ENCODE measurements around the gene TANGO2.

TANGO2 gene, protein sequence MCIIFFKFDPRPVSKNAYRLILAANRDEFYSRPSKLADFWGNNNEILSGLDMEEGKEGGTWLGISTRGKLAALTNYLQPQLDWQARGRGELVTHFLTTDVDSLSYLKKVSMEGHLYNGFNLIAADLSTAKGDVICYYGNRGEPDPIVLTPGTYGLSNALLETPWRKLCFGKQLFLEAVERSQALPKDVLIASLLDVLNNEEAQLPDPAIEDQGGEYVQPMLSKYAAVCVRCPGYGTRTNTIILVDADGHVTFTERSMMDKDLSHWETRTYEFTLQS

GRCh38 chr22:20020533-20021195, at the start of gene TANGO2:
Gene TANGO2, plus strand, starts transcription at chr22:20021110. Its CDS starts 15,689 bp downstream, at chr22:20036799.
- peak; percentile 98 for DNase-seq (ENCODE audit: low spot score)

GRCh38 chr22:19971276-19972124, 49.4 kb upstream of the TANGO2 start:
- DNase-seq (ENCODE audit: low spot score) = no peak

DNA sequence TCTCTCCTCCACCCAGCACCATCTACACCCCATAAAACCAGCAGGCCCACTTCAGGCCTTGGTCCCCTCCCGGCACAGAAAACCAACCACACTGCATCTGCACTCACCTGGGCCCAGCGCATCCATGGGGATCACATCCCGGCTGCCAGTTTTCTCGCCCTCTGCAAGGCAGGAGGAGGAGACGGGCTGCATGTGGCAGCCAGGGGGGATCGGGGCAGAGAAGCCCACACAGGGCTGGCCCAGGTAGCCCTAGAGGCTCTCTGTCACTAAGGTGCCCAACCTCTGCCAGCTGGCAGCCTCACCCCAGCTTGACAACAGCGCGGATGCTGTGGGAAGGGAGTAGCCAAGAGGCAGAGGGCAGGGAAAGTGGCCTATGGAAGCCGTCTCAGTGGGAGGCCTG, 48.7 kb upstream of the TANGO2 start:
- DNase-seq (ENCODE audit: low spot score) = no peak

- no peak for DNase-seq (ENCODE audit: low spot score)
Observed at GRCh38 chr22:19972652-19973550, 48.0 kb upstream of the TANGO2 start.

DNA sequence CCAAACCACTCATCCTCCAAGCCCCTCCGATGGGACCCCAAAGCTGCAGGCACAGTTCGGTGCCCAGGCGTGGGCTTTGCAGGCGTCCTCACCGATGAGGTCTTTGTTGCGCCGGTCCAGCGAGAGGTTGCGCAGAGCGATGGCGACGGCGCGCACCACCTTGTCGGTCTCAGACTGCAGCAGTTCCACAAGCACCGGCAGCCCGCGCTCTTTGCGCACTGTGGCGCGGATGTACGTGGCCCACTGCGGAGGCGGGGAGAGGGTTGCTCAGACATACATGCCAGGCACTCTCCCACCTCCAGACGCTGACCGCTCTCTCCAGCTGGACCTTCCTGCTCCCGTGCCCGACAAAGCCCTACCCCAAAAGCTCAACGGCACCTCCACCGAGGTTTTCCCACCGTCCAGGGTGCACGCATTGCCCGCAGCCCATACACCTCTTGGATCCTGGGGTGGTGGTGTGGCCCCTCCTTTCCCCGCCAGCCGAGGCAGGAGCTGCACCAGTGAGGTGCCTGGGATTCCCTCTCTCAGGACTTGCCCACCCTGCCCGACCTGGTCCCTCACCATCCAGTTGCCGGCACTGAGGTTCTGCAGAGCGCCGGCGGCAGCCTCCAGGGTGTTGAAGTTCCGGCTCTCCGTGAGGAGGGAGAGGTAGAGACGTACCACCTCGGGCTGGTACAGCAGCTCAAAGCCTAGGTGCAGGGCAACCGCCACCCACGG, 47.2 kb upstream of the TANGO2 start:
- DNase-seq (ENCODE audit: low spot score) = no peak

GRCh38 chr22:19974268-19974861, 46.5 kb upstream of the TANGO2 start:
- DNase-seq (ENCODE audit: low spot score) = peak; percentile 92

GRCh38 chr22:19974935-19975706, 45.8 kb upstream of the TANGO2 start:
- no peak for DNase-seq (ENCODE audit: low spot score)

DNA sequence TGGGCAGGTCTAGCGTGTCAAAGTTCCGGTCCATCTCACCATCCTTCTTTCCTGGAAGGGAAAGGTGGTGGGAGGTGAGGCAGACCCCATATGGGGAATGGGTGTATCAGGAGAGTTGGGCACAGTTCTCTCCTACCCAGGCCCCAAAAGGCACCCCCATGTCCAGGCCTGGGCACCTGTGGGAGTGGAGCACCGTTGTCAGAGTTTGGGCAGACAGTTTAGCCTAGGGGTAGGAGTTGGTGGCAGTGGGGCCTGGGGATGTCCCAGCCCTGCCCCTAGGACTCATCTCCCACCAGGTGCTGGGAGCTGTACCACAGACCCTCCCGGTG, 45.2 kb upstream of the TANGO2 start:
- DNase-seq (ENCODE audit: low spot score) = no peak

GRCh38 chr22:19976671-19977070, 44.2 kb upstream of the TANGO2 start:
- no peak for DNase-seq (ENCODE audit: low spot score)

DNA sequence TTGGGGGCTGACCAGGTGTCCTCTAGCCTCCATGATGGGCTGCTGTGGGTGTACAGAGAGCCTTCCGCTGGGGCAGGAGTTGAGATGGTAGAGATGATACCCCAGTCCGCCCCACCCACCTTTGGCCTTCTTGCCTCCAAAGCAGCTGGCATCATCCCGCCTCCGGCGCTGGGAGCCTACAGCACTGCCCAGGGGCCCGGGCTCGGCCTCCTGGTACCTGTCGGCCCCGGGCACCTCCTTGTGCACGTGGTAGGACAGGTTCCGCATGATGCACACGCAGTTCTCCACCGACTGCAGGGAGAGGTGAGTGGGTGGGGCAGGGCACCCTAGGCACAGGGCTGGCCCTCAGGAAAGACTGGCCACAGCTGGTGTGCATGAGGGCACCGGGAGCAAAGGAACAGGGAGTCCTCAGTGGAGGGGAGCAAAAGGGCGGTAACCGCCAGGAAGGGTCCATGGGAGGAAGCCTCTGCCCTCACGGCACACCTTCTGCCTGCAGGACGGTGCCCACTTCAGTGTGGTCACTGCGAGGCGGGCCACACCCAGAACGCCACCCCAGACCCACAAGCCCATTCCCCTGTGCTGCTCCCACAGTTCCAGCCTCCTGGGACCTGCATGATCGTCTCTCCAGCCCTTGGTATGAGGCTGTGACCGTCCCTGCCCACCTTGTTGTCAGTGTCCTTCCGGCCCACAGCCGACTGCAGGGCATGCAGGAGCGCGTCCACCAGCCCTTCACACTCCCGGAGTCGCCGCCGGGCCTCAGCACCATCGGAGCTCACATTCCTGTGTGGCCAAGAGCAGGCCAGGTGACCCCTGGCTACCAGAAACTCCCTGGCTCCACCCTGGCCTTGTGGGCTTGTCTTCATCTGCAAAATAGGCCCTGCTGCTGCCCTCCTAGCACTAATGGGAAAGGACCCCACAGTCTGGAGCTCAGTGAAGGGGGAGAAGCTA, 43.3 kb upstream of the TANGO2 start:
- DNase-seq (ENCODE audit: low spot score) = no peak

DNA sequence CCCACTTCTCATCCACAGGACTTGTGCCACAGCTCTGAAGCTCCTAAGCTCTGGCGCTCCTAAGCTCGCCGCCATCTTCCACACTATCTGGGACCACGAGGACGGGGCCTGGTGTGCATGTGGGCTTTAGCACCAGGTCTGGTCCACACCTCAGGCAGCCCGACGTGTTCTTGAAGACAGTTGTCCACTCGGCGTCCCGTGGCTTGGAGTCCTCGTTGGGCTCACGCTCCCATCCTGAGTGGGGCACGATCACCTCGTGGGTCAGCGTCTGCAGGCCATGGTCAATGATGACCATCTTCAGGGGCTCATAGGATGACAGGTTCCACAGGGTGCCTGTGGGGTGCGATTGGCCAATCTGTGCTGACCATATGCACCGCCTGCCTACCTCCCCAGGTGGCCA, 42.2 kb upstream of the TANGO2 start:
- no peak for DNase-seq (ENCODE audit: low spot score)

GRCh38 chr22:19979712-19980493, 41.0 kb upstream of the TANGO2 start:
- no peak for DNase-seq (ENCODE audit: low spot score)

GRCh38 chr22:19980766-19981165, 40.1 kb upstream of the TANGO2 start:
- DNase-seq (ENCODE audit: low spot score) = no peak

GRCh38 chr22:19981171-19981960, 39.5 kb upstream of the TANGO2 start:
- DNase-seq (ENCODE audit: low spot score) = no peak

- DNase-seq (ENCODE audit: low spot score) = no peak
Observed at GRCh38 chr22:19981961-19982920, 38.7 kb upstream of the TANGO2 start.

DNA sequence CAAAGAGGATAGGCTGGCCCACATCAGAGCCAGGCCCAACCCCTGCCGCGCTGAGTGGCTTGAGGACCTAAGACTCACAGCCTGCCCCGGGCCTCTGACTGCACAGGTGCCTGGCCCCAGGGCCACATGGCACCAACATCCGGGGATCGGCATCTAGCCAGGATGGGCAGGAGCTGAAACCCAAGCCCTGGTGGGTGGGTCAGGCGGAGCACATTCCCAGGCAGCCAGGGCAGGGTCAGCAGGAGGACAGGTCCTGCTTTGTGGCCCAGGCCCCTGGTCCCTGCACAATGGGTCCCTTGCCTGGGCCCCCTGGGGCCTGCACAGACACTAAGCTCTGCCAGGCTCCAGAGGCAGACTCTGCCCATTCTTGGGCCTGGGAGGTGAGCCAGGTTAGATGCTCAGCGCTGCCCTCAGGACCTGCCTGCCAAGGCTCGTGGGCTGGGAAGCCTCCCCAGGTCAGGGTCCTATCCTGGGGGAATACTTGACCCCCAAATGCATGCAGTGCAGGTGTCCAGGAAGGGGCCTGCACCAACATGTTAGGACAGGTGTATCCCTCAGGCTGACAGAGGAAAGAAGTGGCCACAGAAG, 37.8 kb upstream of the TANGO2 start:
- no peak for DNase-seq (ENCODE audit: low spot score)
